NK-92 treated with Interleukin-12 subunit alpha and Interleukin-12 subunit beta, amount 100 ng/mL, for 24 hours (cell line): Measurements from ENCODE around the gene ALKBH7.
"Not testable (repeated sequence)": the region's sequence is repeated elsewhere in the genome, so short reads cannot be mapped to it uniquely, and the experiment has no call there.

Source experiments
- DNase-seq: peaks from one replicate; lab custom pipeline; 2025; lab: John Stamatoyannopoulos, UW

Gene ALKBH7, protein sequence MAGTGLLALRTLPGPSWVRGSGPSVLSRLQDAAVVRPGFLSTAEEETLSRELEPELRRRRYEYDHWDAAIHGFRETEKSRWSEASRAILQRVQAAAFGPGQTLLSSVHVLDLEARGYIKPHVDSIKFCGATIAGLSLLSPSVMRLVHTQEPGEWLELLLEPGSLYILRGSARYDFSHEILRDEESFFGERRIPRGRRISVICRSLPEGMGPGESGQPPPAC

GRCh38 chr19:6372594-6373095 lies at the start of gene ALKBH7:
ALKBH7 (plus strand) TSS chr19:6372794; CDS start chr19:6372821, 27 bp downstream.
- DNase-seq: peak; percentile 96

- no peak for DNase-seq
Measured at GRCh38 chr19:6324757-6325156, 47.8 kb upstream of the ALKBH7 start.

- no peak for DNase-seq
Measured at GRCh38 chr19:6325614-6326013, 47.0 kb upstream of the ALKBH7 start.

DNA sequence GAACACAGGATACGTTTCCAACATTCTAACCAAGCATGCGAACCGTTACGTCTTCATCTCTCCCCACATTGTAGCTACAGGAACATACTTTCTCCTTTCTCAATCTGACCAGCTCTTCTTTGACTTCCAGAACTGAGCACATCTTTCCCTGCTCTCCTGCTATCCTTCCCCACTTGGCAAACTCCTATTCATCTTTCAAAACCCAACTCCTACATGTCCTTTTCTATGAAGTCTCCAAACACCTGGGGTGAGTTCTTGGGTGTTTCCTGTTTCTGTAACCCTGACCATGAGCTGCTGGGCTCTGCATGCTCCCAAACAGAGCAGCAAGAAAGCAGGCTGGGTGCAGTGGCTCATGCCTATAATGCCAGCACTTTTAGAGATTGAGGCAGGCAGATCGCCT lies 45.8 kb upstream of the ALKBH7 start:
- DNase-seq: no peak

- no peak for DNase-seq
Measured at GRCh38 chr19:6333439-6333838, 39.2 kb upstream of the ALKBH7 start, which contains the start of gene ACER1. ACER1 (minus strand) TSS chr19:6333612; CDS start chr19:6333551, 61 bp downstream.

- DNase-seq: no peak
Measured at GRCh38 chr19:6334490-6335285, 37.9 kb upstream of the ALKBH7 start.

DNA sequence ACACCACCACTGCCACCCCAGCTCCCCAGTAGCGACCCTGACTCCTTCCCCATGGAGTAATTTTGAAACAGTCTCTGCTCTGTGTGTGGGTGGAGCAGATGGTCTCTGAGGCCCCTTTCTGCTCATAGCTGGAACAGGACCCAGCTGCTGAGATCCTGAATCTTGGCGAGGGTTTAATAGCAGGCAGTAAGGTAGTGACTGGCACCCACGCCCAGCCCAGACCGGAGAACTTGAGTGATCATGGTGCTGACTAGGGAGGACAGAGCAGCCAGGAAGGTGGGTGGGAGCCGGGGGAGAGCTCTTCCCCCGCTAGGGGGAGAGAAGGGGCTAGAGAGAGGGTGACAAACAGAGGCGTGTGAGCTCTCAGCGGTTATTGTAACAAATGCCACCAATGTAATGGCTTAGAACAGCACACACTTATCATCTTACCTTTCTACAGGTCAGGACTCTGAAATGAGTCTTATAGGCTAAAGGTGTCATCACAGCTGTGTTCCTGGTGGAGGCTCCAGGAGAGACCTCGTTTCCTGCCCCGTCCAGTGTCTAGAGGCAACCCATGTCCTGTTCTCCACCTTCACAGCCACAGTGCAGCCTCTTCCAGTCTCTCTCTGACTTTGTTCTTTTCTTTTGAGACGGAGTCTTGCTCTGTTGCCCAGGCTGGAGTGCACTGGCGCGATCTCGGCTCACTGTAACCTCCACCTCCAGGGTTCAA lies 31.9 kb upstream of the ALKBH7 start:
- no peak for DNase-seq

GRCh38 chr19:6343462-6343861 lies 29.1 kb upstream of the ALKBH7 start:
- no peak for DNase-seq

DNA sequence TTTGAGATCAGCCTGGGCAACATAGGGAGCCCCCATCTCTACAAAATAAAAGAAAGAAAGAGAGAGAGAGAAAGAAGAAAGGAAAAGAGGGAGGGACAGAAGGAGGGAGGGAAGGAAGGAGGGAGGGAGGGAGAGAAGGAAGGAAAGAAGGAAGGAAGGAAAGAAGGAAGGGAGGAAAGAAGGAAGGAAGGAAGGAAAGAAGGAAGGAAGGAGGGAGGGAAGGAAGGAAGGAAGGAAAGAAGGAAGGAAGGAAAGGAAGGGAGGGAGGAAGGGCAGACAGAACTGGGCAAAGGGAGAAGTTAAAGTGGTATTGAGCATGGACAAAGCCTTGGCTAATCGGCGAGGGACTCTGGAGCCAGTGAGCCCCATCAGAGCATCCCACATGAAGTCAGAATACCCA lies 23.3 kb upstream of the ALKBH7 start:
- DNase-seq: not testable (repeated sequence)

- no peak for DNase-seq
Measured at GRCh38 chr19:6350688-6351087, 21.9 kb upstream of the ALKBH7 start.

GRCh38 chr19:6352381-6353165 lies 20.0 kb upstream of the ALKBH7 start:
- no peak for DNase-seq

DNA sequence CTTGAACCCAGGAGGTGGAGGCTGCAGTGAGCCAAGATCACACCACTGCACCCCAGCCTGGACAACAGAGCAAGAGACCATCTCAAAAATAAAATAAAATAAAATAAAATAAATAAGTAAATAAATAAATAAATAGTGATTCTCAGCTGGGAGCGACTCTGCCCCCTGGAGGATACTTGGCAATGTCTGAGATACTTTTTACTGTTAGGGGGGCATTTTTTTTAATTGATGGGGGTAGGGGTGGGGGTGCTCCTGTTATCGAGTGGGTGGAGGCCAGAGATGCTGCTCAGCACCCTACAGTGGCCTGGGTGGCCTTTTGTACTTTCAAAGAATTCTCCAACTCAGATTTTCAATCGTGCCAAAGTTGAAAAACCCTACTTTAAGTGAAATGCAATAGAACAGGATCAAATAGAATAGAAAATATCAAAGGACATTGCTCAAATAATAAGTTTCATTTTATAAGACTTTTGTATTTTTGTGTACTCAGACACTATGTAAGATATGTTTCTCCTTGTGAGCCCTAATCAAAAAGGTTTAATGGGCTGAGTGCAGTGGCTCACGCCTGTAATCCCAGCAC lies 18.4 kb upstream of the ALKBH7 start:
- no peak for DNase-seq

DNA sequence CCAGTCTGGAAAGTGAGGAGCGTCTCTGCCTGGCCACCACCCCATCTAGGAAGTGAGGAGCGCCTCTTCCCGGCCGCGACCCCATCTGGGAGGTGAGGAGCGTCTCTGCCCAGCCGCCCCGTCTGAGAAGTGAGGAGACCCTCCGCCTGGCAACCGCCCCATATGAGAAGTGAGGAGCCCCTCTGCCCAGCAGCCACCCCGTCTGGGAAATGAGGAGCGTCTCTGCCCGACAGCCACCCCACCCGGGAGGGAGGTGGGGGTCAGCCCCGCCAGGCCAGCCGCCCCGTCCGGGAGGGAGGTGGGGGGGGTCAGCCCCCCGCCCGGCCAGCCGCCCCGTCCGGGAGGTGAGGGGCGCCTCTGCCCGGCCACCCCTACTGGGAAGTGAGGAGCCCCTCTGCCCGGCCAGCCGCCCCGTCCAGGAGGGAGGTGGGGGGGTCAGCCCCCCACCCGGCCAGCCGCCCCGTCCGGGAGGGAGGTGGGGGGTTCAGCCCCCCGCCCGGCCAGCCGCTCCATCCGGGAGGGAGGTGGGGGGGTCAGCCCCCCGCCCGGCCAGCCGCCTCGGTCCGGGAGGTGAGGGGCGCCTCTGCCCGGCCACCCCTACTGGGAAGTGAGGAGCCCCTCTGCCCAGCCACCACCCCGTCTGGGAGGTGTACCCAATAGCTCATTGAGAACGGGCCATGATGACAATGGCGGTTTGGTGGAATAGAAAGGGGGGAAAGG lies 17.1 kb upstream of the ALKBH7 start:
- DNase-seq: not testable (repeated sequence)

GRCh38 chr19:6357174-6357573 lies 15.4 kb upstream of the ALKBH7 start:
- no peak for DNase-seq

DNA sequence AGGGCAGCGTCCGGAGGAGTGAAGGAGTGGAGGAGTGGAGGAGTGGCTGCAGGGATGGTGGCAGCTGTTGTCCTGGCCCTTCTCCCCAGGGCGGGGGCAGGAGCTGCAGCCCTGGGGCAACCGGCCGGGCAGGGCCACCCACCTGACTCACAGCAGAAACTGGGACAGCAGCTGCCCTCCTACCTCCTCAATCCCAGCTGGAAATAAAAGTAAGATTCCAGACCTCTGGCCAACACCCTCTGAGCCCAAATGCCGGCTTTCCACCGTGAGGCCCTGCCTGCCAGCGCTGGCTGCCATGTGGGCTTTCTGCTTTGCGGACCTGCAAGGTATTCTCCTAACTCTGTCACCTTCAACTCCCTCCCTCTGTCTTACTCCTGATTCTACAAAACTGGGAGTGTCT lies 14.6 kb upstream of the ALKBH7 start:
- DNase-seq: no peak

- DNase-seq: no peak
Measured at GRCh38 chr19:6359568-6360341, 12.8 kb upstream of the ALKBH7 start.

DNA sequence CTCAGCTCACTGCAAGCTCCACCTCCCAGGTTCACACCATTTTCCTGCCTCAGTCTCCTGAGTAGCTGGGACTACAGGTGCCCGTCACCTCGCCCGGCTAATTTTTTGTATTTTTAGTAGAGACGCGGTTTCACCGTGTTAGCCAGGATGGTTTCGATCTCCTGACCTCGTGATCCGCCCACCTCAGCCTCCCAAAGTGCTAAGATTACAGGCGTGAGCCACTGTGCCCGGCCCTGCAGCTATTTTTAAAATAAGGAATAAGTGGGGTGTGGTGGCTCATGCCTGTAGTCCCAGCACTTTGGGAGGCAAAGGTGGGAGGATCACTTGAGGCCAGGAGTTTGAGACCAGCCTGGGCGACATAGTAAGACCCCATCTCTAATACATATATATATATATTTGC lies 12.1 kb upstream of the ALKBH7 start:
- DNase-seq: not testable (repeated sequence)

GRCh38 chr19:6360857-6361216 lies 11.8 kb upstream of the ALKBH7 start:
- DNase-seq: not testable (repeated sequence)

DNA sequence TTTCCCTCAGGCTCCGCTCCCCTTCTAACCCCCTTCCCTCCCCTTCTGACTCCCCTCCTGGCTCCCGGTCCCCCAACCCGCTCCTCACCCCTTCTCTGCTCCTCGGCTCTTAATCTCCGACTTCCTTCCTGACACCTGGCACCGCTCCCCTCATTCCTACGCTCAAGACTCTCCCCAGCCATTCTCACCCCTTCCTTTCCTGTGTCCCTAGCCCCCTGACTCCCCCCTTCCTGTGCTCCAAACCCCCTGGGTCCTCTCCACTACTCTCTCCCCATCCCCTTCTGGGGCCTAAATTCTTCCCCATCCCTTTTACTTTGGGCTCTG lies 10.6 kb upstream of the ALKBH7 start:
- DNase-seq: no peak

DNA sequence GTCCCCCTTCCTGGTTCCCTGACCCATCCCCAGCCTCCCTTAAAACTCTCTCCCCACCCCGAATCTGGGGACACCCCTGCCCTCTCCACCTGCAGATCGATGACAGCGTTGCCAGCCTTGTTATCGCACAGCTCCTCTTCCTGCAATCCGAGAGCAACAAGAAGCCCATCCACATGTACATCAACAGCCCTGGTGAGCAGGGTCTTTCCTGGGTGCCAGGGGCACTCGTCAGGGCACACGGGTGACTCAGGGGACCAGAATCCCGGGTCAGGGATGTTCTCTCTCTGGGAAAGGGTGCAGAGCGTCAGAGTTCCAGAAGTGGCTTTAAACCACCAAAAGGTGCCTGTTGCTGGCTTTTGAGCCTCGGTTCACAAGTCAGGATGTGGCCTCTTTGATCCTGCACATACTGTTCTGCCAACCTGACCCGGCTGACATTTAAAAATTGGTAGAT lies 10.2 kb upstream of the ALKBH7 start:
- DNase-seq: no peak
